Fibroblast of lung (primary cell): ENCODE data around the gene USF1.

Experiments
- CTCF ChIP-seq, 2 donors: IDR thresholded peaks in 1 of 2; conservative IDR thresholded peaks in 1 of 2; 1 replicate in 1 of 2; 2 replicates in 1 of 2; pipeline ENCODE4 v1.5.1; 2011 to 2012; ENCODE audit warnings: low read length in 2 of 2, control low read depth in 1 of 2, inconsistent platforms in 1 of 2, low read depth in 1 of 2, mild to moderate bottlenecking in 1 of 2
- EZH2 ChIP-seq: IDR thresholded peaks from 2 replicates; pipeline ENCODE4 v1.5.1; 2012; ENCODE audit warnings: low read length, control low read depth, mild to moderate bottlenecking; ENCODE audit errors: missing control alignments

GRCh38 chr1:161044908-161045735 is 655 bp downstream of the USF1 start:
- no peak for TF ChIP-seq CTCF (conservative IDR thresholded peaks at IDR 0.05 in 1 of 2, IDR thresholded peaks at IDR 0.05 in 1 of 2; ENCODE audit: low read depth in 1 of 2, low read length in 2 of 2)
- no peak for TF ChIP-seq EZH2
